ENCODE measurements around the gene IGFALS. TPM values are rescaled to one million over a fixed set of nuclear protein-coding genes. Genes with fewer than 3 reads are reported as not detected.

The IGFALS gene
- total RNA-seq, 4 donors from 2014 or later: 0.19 to 0.50 TPM; not detected in 2

GRCh38 chr16:1771864-1772361, 21.6 kb downstream of the IGFALS start:
- DNase-seq (ENCODE audit: low spot score): no peak
- no peak for TF ChIP-seq CTCF (IDR thresholded peaks at IDR 0.05)
- ATAC-seq (ENCODE audit: low FRiP score): no peak

- ATAC-seq (ENCODE audit: low FRiP score) (peak; percentile 21), DNase-seq (ENCODE audit: low spot score) (peak; percentile 57)
- no peak for TF ChIP-seq CTCF (IDR thresholded peaks at IDR 0.05)
Measured at GRCh38 chr16:1771188-1771863, 22.2 kb downstream of the IGFALS start, which contains the start of gene NME3. Gene NME3, minus strand, starts transcription at chr16:1771543. Its CDS starts 9 bp downstream, at chr16:1771534.

GRCh38 chr16:1770328-1771187, 22.9 kb downstream of the IGFALS start:
- DNase-seq (ENCODE audit: low spot score) (no peak), ATAC-seq (ENCODE audit: low FRiP score) (peak; percentile 69)
- TF ChIP-seq CTCF (IDR thresholded peaks at IDR 0.05): no peak

- DNase-seq (ENCODE audit: low spot score): no peak
- ATAC-seq (ENCODE audit: low FRiP score): no peak
- TF ChIP-seq CTCF (IDR thresholded peaks at IDR 0.05): no peak
Measured at GRCh38 chr16:1769402-1770300, 23.9 kb downstream of the IGFALS start.

- DNase-seq (ENCODE audit: low spot score): no peak
- no peak for TF ChIP-seq CTCF (IDR thresholded peaks at IDR 0.05)
- no peak for ATAC-seq (ENCODE audit: low FRiP score)
Measured at GRCh38 chr16:1768767-1769401, 24.6 kb downstream of the IGFALS start.

Measured in omental fat pad (tissue), 4 donors.